SIG-M5 (cell line): Measurements from ENCODE around the gene UBE2N.
"Not testable (repeated sequence)": the region's sequence is repeated elsewhere in the genome, so short reads cannot be mapped to it uniquely, and the experiment has no call there.

Experiments used
- DNase-seq: peaks from one replicate; lab custom pipeline; 2025; lab: John Stamatoyannopoulos, UW

The UBE2N gene

GRCh38 chr12:93411060-93411459 is 30.7 kb downstream of the UBE2N start:
- DNase-seq = not testable (repeated sequence)

GRCh38 chr12:93409343-93410187 is 32.2 kb downstream of the UBE2N start:
- DNase-seq = not testable (repeated sequence)

DNA sequence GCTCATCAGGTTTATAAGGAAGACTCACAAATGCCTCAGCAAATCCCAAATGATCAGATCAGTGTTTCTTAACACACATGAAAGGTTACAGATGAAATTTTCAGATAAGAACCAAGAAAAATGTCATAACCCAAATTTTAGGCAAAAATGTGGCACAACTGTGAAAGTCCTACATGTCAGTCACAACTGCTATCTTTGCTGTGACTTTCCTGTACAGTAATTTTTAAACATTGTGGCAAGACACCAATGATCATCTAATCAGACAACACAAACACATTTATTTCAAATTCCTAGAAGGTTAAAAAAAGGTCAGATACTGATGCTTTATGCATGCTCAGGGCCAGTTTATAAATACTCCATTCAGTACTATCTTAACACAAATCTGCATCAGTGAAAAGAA is 32.9 kb downstream of the UBE2N start:
- no peak for DNase-seq

- DNase-seq = no peak
These were observed 33.8 kb downstream of the UBE2N start for GRCh38 chr12:93407963-93408283.

- no peak for DNase-seq
These were observed 34.4 kb downstream of the UBE2N start for GRCh38 chr12:93407054-93407962.

- DNase-seq = no peak
These were observed 36.5 kb downstream of the UBE2N start for GRCh38 chr12:93404961-93405849.

- DNase-seq = no peak
These were observed 37.6 kb downstream of the UBE2N start for GRCh38 chr12:93403988-93404803.

- no peak for DNase-seq
These were observed 39.1 kb downstream of the UBE2N start for GRCh38 chr12:93402333-93403311.

DNA sequence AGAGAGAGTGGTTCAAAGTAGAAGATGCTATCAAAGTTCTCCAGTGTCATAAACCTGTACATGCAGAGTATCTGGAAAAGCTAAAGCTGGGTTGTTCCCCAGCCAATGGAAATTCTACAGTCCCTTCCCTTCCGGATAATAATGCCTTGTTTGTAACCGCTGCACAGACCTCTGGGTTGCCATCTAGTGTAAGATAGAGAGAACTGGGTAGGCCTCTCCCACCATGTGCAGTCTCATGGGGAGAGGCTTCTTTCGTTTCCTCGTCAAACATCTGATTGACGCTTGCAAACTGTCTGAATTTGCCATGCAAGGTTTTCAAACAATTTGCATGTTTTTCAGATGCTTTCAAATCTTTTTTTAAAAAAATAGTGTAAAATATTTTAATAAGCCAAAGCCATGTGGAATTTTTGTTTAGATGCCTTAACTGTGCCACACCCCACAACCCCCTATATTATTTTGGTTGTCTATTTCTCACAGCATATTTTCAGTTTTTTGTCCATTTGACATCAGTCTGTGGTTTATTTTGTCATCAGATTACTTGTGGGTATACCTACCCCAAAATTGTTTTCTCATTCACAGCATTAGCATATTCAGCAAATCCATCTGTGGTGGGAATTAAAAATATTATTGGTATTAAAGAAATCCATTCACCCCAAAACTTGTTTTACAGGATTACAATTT is 42.4 kb downstream of the UBE2N start:
- DNase-seq = not testable (repeated sequence)

DNA sequence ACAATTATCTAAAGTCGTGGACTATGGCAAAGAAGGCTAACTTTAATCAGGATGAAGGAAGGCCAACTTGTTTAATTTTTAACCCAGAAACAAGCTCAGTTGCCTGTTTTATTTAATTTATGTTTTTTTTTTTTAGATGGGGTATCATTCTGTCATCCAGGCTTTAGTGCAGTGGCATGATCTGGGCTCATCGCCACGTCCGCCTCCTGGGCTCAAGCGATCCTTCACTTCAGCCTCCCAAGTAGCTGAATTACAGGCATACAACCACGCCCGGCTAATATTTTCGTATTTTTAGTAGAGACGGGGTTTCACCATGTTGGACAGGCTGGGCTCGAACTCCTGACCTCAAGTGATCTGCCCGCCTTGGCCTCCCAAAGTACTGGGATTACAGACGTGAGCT is 44.3 kb downstream of the UBE2N start:
- DNase-seq = no peak

GRCh38 chr12:93393425-93393824 is 48.3 kb downstream of the UBE2N start:
- DNase-seq = no peak

DNA sequence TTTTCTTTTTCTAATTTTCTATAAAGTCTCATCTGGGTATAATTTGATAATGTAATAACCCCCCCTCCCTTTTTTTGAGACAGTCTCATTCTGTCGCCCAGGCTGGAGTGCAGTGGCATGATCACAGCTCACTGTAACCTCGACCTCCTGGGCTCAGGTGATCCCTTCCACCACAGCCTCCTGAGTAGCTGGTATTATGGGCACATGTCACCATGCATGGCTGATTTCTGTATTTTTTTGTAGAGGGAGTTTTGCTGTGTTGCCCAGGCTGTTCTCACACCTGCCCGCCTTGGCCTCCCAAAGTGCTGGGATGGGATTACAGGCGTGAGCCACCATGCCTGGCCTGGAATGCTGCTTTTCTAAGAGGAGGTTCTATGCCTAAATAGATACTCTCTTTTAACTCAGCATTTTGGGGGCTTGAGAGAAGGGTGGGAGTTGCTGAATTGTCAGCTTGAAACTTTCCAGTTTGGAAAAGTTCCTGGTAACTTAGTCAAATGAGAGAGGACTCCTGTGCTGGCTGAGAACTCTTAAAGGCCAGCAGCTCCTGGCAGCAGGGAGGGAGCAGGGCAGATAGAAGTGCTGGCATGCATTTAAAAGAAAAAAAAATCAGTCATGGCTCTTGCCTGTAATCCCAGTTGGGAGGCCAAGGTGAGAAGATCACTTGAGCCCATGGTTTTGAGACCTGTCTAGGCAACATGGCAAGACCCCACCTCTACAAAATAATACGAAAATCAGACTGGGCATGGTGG is 51.0 kb downstream of the UBE2N start:
- DNase-seq = no peak

DNA sequence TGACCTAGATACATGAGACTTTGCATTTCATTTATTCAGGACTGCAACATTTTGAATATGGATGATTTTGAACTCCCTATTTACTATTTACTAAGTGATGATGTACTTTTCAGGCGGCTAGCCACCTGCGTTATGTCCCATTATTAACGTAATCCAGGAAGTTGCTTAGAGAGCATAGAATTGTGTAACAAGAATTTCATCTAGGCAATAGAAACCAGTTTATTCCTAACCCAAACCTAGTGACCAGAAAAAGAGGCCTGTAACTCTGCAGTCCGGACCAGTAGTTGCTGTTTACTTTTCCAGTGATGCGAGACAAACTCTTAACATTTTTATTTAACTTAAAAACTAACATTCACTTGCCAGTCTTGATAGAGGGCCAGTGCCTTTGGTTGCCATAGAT is 51.7 kb downstream of the UBE2N start:
- no peak for DNase-seq

DNA sequence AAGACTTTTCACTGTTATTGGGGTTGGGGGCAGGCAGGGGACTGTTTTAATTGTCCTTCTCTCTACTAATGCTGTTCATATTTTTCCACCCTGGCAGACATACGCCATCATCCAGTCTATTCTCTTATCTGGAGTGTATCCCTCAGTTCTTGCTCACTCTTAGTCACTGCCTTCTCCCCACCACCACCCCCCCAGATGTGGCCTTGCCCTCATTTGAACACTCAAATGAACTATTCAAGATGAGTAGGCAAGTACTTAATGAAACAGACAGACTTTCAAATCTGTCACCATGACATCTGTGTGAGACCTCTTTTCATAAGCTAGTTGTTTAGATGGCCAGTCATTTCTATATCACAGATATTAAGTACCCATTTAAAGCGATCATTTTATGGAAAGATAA is 54.0 kb downstream of the UBE2N start:
- no peak for DNase-seq

GRCh38 chr12:93381976-93382437 is 59.7 kb downstream of the UBE2N start:
- DNase-seq = not testable (repeated sequence)

DNA sequence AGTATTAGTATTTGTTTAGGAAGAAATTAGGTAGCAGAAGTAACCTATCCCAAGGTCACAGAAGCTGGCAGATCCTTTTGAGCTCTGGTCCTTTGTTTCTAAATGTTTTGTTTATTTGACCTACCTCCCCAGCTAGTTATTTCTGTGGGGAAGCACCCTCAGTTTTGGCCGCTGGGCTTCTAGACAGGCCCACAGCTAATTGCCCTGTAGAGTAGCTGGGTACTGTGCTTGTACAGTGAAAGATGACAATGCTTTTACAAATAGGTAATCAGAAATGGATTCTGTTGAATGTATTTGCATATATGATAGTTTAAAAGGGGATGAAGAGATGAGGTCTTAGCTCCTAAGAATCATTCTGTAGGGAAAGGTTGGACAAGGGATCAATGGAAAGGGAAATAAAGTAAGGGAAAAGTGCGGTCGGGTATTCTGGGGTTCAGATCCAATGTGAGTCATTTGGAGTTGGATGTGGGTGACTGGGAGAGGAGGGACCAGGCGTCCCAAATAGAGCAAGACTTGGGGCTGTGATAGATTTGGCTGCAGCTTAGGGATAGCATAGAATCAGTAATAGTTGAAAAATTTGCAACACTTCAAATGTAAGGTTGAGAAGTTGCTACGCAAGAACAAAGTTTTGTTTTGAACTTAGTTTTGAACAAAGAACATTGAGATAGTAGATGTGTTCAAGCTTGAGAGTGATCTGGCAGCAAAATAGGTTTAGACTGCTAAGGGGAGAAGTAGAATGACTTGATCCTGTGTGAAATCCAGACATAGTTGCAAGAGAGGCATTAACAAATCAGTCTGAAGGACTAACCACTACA is 60.4 kb downstream of the UBE2N start:
- no peak for DNase-seq

DNA sequence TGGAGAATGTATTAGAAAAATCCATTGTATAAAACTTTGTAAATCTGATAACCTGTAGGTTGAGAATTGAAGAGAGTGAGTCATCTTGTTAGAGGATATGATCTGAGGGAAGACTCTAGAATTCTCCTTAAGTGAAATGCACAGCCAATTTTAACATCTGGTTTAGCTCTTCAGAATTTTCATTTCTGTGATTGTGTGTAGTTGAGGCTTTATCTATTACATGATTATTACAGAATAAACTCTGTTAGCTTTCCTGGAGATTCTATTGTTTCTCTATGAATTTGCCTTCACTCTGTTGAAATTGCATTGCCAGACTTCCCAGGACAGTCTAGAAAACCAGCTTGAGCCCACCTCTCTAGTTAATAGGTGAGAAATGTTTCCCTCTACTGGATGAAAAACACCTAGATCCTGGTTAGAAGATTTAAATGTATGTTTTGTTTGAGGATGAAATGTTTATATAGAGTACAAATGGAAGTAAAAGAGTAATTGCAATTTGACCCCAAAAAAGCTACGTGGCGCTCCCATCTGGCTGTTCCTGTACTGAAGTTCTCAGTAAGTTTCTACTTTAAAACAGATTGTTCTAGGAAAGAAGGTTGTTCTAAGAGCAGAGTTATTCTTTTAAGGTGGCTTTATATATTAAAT is 61.1 kb downstream of the UBE2N start:
- no peak for DNase-seq
